Body of pancreas (tissue), 4 donors: Measurements from ENCODE around the gene APBA2.

Experiments
- POLR2A ChIP-seq, 3 donors: fragments of 450-650 bp; IDR thresholded peaks; one replicate each; pipeline ENCODE4 v1.6.1; 2016; ENCODE audit warnings: antibody characterized with exemption in 3 of 3, mild to moderate bottlenecking in 2 of 3
- TF ChIP-seq, protein P1 (sequence below), 7 experiments: fragments of 450-650 bp in 4 of 7; fragments of 200-600 bp in 3 of 7; sonication (generic) in 3 of 7; IDR thresholded peaks; one replicate each; pipeline ENCODE4 v1.5.1; 2016 to 2019; ENCODE audit warnings: antibody characterized with exemption in 7 of 7

DNA sequence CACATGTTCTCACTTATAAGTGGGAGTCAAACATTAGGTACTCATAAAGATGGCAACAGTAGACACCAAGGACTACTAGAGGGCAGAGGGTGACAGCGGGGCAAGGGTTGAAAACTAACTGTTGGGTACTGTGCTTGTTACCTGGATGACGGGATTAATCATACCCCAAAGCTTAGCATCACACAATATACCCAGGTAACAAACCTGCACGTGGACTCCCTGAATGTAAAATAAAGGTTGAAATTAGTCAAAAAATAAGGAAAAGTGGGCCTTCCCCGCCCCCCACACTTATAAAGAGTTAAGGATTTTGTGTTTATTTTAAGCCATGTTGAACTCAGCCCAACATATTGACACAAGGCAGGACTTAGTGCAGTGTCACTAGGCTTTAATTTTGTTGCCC lies 96.1 kb downstream of the APBA2 start:
- TF ChIP-seq, protein P1, sequence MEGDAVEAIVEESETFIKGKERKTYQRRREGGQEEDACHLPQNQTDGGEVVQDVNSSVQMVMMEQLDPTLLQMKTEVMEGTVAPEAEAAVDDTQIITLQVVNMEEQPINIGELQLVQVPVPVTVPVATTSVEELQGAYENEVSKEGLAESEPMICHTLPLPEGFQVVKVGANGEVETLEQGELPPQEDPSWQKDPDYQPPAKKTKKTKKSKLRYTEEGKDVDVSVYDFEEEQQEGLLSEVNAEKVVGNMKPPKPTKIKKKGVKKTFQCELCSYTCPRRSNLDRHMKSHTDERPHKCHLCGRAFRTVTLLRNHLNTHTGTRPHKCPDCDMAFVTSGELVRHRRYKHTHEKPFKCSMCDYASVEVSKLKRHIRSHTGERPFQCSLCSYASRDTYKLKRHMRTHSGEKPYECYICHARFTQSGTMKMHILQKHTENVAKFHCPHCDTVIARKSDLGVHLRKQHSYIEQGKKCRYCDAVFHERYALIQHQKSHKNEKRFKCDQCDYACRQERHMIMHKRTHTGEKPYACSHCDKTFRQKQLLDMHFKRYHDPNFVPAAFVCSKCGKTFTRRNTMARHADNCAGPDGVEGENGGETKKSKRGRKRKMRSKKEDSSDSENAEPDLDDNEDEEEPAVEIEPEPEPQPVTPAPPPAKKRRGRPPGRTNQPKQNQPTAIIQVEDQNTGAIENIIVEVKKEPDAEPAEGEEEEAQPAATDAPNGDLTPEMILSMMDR (IDR thresholded peaks at IDR 0.05), result no peak
- no peak for TF ChIP-seq POLR2A (IDR thresholded peaks at IDR 0.05)
